ENCODE measurements around the gene CD37.
"Not testable (repeated sequence)": the region's sequence is repeated elsewhere in the genome, so short reads cannot be mapped to it uniquely, and the experiment has no call there.

CD37 gene

GRCh38 chr19:49331187-49331586 lies 4.0 kb upstream of the CD37 start:
- peak; percentile 46 for DNase-seq

GRCh38 chr19:49331616-49332055 lies 3.6 kb upstream of the CD37 start:
- DNase-seq, result peak; percentile 65

DNA sequence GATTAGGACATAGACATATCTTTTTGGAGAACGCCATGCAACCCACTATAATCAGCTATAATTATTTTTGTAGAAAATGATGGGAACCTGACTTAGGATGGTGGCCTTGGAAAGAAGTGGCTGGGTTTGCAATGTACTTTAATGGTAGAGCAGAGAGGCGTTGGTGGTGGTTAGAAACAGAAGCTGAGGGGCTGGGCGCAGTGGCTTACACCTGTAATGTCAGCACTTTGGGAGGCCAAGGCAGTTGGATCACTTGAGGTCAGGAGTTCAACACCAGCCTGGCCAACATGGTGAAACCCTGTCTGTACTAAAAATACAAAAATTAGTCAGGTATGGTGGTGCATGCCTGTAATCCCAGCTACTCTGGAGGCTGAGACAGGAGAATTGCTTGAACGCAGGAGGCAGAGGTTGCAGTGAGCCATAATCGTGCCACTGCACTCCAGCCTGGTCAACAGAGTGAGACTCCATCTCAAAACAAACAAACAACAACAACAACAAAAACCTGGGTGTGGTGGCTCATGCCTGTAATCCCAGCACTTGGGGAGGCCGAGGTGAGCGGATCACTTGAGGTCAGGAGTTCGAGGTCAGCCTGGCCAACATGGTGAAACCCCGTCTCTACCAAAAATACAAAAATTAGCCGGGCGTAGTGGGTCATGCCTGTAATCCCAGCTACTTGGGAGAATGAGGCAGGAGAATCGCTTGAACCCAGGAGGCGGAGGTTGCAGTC lies 2.4 kb upstream of the CD37 start:
- DNase-seq, result not testable (repeated sequence)

DNA sequence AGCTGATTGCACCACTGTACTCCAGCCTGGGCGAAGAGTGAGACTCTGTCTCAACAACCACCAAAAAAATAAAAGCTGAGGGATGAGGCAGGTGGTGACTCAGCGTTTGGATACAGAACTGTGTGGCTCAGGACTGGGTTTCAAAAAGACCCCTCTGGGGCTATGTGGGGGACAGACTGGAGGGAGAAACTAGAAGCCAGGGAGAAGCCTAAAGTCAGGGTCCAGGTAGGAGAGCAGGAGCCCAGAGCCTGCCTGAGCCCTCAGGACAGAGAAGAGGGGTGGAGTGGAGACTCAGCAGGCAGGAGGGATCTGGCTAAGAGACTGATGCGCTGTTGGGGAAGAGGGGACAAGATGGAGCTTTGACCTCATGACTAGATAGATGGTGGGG lies 1.8 kb upstream of the CD37 start:
- DNase-seq, result peak; percentile 57

- peak; percentile 82 for DNase-seq
Measured at GRCh38 chr19:49333811-49334288, 1.4 kb upstream of the CD37 start.

DNA sequence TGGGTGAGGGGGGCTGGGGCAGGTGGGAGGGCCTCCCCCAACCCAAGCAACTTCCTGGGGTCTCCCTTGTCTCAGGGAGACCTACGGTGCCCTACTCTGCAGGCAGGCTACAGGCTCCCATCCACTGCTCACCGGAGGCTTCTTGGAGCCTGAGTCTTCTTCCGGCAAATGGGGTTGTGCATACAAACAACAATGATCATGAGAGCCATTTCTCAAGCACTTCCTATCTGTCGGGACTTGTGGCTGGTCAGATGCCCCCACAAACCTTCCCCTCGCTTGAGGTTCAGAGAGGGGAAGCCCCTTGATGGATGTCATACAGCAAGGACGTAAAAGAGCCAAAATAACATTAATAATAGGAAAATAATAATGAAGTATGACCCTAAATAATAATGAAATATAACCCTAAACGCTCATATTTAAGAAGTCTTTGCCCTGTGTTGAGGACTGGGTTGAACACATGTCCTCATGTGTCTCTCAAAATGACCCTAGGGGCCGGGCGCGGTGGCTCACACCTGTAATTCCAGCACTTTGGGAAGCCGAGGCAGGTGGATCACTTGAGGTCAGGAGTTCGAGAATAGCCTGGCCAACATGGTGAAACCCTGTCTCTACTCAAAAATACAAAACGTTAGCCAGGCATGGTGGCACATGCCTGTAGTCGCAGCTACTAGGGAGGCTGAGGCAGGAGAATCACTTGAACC lies 727 bp downstream of the CD37 start:
- peak; percentile 40 for DNase-seq

DNA sequence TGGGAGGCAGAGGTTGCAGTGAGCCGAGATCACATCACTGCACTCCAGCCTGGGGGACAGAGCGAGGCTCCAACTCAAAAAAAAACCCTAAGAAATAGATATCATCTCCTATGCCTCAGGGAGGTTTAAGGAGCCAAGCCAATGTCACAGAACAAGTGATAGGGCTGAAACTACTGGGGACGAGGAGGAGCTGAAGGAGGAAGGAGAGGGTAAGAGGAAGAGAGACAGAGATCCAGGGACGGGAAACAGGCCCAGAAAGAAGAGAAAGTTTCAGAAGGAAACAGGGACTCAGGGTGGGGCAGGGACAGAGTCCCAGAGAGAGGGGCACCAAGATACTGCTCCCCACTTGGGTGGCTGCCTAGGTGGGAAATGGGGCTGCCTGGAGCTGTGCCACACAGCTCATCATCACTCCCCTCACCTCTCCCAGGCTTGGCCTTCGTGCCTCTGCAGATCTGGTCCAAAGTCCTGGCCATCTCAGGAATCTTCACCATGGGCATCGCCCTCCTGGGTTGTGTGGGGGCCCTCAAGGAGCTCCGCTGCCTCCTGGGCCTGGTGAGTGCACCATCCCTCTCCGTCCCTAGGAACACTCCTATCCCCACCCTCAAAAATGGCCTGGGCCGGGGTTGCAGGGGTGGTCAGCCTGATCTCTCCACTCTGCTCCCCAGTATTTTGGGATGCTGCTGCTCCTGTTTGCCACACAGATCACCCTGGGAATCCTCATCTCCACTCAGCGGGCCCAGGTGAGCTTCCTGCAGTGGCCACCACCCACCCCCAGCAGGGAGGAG lies 1.5 kb downstream of the CD37 start:
- peak; percentile 45 for DNase-seq

- no peak for DNase-seq
Measured at GRCh38 chr19:49337267-49338022, 2.2 kb downstream of the CD37 start.

- DNase-seq, result peak; percentile 48
Measured at GRCh38 chr19:49338023-49338677, 2.9 kb downstream of the CD37 start.

GRCh38 chr19:49338691-49339300 lies 3.6 kb downstream of the CD37 start:
- DNase-seq, result peak; percentile 57

GRCh38 chr19:49339301-49340068 lies 4.3 kb downstream of the CD37 start:
- DNase-seq, result peak; percentile 35

DNA sequence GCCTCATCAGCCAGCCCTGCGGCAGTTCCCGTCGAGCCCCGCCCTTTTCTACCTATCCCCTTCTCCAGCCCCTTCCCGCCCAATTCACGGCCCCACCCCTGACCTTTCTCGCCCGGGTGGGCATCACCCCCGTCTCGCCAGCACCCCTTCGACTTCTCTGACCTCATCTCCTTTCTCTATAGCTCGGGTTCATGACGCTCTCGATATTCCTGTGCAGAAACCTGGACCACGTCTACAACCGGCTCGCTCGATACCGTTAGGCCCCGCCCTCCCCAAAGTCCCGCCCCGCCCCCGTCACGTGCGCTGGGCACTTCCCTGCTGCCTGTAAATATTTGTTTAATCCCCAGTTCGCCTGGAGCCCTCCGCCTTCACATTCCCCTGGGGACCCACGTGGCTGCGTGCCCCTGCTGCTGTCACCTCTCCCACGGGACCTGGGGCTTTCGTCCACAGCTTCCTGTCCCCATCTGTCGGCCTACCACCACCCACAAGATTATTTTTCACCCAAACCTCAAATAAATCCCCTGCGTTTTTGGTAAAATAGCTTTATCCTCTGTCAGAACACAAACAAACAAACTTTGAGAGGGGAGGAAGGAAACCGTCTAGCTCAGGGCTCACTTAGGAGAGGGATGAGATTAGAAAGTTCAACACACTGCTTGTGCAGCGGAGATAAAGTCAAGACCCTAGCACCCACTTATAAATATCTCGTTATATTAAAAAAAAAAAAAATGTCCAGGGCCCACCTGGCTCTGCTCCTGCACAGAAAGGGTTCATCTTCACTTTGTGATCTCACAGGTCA lies 5.1 kb downstream of the CD37 start:
- peak; percentile 51 for DNase-seq

DNA sequence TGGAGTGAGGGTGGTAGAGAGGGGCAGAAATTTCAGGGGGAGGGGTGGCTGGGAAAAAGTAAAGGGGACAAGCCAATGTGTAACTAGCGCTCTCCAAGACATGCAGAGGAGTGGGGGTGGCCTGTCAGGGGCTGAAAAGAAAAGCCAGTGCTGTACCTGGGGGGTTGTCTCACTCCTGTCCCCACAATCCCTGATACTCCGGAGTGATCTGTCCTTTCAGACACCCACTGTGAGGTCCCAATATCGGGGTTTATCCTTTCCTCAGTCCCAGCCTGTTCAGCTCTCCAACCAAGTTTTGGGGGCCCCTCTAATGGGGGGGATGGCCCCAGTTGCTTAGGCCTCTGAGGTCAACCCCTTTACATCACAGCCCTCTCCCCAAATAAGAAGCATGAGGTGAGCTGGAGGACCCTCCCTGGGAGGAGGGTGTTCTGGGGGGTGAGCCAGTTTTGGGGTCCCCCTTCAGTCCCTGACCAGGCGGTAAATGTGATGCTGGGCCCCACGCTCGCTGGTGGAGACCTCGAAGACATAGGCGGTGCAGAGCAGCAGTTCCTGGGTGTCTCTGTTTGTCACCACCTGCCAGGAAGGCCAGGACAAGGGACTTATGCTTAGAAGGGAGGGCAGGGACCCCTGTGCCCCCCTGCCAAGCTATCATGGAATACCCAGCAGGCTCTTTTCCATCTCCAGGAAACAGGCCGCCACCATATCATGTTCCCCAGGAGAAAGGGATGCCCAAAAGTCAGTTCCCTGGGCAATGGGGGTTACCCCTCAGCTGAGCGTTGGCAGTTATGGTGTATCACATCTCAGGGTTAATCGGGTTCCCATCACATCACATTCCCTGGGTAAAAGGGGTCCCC lies 5.9 kb downstream of the CD37 start:
- no peak for DNase-seq

GRCh38 chr19:49342291-49342721 lies 7.1 kb downstream of the CD37 start:
- no peak for DNase-seq

DNA sequence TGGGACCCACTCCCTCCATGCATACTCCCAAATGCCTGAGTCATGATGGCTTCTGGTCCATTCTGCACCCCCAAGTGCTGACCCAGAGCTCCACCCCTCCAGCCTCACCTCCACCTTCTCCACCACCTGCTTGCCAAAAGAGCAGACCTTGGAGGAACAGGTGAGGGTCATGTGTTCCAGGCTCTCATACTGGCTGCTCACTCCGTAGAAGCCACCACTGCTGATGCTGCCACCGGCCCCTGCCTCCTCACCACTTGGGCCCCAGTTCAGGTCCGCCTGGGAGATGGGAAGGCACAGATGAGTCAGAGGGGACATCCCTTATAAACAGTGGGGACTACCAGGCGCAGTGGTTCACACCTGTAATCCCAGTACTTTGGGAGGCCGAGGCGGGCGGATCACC lies 7.9 kb downstream of the CD37 start:
- DNase-seq, result no peak

GRCh38 chr19:49344505-49345423 lies 9.6 kb downstream of the CD37 start:
- DNase-seq, result no peak

- DNase-seq, result no peak
Measured at GRCh38 chr19:49347191-49347590, 12.0 kb downstream of the CD37 start.

GRCh38 chr19:49347835-49348234 lies 12.6 kb downstream of the CD37 start:
- no peak for DNase-seq
